ENCODE results near the gene FBXO41.

DNA sequence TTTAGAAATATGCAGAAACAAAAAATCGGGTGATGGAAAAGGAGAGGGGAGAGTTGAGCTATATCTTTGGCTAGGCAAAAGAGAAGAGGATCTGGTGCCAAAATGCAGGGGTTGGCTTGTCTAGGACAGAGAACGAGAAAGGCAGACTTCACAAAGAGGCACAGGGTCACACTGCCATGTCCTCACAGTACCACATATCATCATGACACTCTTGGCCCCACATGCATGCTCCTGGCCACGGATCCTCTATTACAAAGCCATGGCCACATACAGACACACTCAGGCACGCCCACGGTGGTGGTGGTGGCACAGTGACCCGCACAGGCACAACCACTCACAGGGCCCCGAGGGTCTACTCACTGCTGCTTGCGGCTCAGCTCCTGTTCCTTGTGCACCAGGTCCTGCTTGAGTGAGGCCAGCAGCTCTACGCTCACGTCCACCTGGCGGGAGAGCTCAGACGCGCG is 15.9 kb downstream of the FBXO41 start:
- TF ChIP-seq EZH2phosphoT487 (IDR thresholded peaks at IDR 0.05; ENCODE audit: low read length) (no peak), EZH2 (optimal IDR thresholded peaks at IDR 0.05; ENCODE audit: low read depth, low read length) (no peak)
- TF ChIP-seq, protein P1, sequence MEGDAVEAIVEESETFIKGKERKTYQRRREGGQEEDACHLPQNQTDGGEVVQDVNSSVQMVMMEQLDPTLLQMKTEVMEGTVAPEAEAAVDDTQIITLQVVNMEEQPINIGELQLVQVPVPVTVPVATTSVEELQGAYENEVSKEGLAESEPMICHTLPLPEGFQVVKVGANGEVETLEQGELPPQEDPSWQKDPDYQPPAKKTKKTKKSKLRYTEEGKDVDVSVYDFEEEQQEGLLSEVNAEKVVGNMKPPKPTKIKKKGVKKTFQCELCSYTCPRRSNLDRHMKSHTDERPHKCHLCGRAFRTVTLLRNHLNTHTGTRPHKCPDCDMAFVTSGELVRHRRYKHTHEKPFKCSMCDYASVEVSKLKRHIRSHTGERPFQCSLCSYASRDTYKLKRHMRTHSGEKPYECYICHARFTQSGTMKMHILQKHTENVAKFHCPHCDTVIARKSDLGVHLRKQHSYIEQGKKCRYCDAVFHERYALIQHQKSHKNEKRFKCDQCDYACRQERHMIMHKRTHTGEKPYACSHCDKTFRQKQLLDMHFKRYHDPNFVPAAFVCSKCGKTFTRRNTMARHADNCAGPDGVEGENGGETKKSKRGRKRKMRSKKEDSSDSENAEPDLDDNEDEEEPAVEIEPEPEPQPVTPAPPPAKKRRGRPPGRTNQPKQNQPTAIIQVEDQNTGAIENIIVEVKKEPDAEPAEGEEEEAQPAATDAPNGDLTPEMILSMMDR (IDR thresholded peaks at IDR 0.05; ENCODE audit: low read length): no peak

Measured in MM.1S (cell line).